CD4-positive, alpha-beta T cell treated with Interleukin-17A for 4 hours (primary cell): ENCODE data around the gene UMODL1.

Source experiments
- DNase-seq: peaks from one replicate; pipeline ENCODE4 v3.0.0-alpha.2; 2020; ENCODE audit warnings: mixed read lengths

Gene UMODL1

GRCh38 chr21:42117967-42118780 lies 47.1 kb downstream of the UMODL1 start:
- DNase-seq, result no peak

DNA sequence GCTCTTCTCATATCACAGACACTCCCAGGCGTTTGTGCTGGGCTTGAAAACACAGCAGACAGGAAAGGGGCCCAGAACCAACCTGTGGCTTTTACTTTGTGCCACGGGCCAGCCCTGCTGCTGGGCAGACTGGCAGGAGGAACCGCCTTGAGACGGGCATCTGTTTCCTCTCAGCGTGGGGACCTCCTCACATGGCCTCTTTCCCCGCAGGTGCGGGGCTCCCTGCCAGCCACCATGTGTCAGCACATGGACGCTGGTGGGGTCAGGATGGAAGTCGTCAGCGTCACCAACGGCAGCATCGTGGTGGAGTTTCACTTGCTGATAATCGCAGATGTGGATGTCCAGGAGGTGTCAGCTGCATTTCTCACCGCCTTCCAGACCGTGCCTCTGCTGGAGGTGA lies 47.8 kb downstream of the UMODL1 start:
- DNase-seq, result no peak

DNA sequence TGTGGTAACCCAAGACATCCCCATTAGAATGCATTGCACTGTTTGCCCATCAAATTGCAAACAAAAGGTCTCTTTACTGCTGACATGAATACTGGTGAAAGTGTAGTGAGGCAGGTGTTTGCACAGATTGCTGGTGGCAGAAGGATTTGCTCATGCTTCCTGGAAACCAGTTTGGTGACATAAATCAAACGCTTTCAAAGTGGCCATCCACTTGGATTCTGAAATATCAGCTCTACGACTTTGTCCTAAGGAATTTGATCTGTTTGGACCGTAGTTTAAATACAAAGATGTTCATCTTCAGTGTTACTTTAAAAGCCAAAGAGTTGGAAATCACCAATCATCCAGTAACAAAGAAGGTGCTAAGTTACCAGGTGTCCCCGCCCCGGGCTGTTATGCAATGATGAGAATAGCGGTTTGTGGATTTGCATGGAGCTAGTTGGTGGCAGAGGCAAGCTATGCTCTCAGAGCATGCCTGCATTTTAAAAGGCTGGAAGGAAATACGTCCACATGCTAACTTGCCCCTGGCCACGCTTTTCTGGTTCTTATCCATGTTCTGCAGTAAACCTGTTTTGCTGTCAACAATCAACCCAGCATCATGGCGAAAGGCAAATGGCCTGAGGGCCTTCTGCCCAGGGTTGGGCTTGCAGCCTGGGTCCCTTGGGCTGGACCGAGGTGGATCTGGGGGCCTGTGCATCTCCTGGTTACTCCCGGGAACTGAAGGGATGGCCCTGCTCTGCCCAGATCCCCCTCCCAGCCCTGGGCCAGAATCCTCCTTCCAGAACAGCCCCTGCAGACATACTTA lies 49.2 kb downstream of the UMODL1 start:
- DNase-seq, result no peak

- DNase-seq, result no peak
Measured at GRCh38 chr21:42120903-42121535, 49.9 kb downstream of the UMODL1 start.

DNA sequence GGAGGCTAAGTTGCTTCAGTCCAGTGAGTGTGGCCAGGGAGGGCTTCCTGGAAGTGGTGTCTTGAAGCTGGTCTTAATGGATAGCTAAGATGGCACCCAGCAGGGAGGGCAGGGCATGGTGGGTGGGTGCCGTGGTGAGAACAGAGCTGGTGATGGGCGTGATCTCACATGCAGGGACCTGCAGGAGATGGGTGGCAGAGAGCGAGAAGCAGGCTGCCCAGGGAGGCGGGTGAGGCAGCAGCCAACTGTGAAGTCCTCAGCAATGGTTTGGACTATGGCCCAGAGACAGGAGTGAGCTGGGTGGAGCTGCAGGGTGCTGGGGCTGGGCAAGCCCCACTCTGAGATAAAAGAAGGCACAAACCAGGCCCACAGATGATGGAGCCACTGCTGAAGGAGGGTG lies 50.7 kb downstream of the UMODL1 start:
- DNase-seq, result no peak

DNA sequence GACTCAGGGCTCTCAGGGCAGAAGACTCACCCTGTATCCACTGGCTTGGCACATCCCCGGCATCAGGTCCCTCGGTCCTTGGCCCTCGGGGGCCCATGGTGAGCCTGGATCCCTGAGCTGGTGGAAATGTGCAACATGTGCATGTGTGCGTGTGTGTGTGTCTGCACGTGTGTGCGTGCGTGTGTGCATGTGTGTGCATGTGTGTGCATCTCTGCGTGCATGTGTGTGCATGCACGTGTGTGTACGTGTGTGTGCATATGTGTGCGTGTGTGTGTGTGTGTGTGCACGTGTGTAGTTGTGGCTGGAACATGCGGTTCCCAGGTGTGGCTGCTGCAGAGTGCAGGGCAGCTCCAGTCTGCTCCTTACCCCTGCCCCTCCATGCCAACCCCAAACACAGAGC lies 51.3 kb downstream of the UMODL1 start:
- DNase-seq, result no peak

DNA sequence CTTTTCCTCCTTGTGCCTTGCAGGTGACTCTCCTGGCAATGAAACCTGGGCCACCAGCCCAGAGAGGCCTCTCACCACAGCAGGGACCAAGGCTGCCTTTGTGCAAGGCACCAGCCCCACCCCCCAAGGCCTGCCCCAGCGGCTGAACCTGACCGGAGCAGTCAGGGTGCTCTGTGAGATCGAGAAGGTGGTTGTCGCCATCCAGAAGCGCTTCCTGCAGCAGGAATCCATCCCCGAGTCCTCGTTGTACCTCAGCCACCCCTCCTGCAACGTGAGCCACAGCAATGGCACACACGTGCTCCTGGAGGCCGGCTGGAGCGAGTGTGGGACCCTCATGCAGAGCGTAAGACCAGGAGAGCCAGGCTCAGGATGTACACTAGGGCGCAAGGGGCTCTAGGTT lies 51.7 kb downstream of the UMODL1 start:
- no peak for DNase-seq

DNA sequence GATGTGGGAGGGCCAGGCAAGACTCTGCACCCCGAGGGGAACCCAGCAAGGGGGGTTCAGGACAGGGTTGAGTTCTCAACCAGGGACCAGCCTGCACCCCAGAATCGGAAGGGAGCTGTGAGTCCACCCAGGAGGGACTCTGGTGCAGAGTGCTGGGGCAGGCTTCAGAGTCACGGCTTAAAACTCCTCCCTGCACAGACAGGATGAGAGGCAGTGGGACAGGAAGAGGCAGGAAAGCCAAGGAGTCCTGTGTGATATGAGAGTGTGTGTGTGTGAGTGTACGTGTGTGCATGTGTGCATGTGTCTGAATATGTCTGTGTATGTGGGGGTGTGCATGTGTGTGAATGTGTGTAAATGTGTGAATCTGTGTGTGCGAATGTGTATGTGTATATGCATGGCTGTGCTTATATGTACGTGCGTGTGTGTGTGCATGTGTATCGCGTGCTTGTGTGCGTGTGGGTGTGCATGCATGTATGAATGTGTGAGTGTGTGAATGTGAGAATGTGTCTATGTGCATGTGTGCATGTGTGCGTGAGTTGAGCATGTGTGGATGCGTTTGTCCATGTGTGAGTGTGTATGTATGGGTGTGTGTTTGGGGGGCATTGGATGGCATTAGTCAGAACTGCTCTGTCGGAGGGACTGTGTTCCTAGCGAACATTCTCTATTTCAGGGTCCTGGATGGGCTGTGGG lies 52.2 kb downstream of the UMODL1 start:
- DNase-seq, result no peak

DNA sequence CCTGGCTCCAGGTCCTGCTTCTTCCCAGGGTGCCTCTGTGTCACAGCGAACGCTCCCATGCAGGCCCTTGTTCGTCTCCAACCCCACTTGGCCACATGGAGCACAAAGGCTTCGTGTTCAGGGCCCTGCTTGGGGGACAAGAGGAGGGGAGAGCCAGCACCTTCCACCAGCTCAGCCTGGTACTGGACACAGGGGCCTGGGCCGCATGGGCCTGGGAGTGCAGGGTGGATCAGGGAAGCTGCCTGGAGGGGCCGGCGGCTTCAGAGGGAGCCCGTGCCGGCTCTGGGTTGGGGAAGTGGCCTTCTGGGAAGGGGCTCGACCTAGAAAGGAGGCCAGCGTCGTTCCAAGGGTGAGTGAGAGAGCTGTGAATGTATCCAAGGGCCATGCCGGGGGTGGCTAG lies 53.0 kb downstream of the UMODL1 start:
- DNase-seq, result no peak

GRCh38 chr21:42124826-42125570 lies 53.9 kb downstream of the UMODL1 start:
- DNase-seq, result no peak

DNA sequence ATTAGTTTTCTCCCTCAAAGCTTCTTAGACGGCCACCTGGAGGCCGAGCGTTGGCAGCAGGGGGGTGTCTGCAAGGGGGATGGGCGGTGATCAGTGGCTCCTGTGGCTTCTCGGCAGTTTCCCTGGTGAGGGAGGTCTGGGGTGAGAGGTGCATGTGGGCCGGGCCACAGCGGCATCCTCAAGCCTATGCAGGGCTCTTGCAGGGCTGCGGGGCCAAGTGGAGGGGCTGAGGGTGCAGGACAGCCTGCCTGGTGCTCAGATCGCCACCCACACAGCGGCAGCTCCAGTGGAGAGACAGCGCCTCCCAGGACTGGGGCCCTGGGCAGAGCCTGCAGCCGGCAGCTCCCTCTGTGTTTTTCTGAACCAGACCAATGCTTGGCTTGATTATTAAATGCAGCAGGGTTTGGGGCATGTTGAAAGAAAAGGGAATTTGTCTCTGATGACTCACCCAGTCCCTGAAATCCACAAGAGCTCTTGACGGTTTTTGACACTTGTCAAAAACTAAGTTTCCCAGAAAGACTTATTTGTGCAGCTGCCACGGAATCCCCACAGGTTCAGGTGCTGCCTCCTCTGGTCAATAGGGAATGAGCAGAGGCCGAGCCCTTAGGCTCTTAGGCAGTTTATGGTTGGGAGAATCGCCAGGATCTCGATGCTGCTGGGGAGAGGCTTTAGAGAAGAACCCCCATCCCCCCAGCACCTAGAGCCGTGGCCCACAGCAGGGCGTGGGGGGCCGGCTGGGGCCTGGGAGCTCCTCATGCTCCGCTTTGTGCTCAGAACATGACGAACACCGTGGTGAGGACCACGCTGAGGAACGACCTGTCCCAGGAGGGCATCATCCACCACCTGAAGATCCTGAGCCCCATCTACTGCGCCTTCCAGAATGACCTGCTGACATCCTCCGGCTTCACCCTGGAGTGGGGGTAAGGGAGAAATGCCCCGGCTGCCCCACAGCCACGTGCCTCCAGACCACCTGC lies 54.7 kb downstream of the UMODL1 start:
- DNase-seq, result no peak

DNA sequence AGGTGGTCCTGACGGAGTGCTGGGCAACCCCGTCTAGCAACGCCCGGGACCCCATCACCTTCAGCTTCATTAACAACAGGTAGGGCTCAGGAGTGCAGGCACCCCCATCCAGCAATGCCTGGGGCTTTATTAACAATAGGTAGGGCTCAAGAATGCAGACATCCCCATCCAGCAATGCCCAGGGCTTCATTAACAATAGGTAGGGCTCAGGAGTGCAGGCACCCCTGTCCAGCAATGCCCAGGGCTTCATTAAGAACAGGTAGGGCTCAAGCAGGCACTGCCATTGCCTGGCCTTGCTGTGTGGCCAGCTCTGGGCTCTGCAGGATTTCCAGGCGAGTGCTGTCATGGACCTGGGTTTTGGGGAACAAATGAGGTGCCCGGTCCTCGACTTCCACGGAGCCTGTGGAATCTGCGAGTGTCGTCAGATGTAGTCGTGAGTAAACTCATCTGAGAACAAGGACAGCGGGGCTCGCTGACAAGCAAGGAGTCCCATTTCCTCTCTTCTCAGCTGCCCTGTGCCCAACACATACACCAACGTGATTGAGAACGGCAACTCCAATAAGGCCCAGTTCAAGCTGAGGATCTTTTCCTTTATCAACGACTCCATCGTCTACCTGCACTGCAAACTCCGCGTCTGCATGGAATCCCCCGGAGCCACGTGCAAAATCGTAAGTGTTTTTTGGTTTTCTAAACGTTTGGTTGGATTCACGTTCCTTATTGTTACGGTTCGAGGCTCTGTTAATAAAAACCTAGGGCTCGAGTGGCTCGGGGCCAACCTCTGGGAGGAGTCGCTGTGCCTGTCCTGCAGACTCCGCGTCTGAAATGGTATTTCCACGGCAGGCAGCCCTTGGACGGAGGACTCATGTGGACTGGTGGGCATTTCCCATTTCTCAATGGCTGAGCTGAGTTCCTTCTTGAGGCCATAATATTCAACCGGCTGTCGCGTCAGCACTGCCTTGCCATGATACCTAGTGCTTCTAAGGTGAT lies 56.3 kb downstream of the UMODL1 start:
- DNase-seq, result no peak

GRCh38 chr21:42129300-42130266 lies 58.5 kb downstream of the UMODL1 start:
- no peak for DNase-seq

DNA sequence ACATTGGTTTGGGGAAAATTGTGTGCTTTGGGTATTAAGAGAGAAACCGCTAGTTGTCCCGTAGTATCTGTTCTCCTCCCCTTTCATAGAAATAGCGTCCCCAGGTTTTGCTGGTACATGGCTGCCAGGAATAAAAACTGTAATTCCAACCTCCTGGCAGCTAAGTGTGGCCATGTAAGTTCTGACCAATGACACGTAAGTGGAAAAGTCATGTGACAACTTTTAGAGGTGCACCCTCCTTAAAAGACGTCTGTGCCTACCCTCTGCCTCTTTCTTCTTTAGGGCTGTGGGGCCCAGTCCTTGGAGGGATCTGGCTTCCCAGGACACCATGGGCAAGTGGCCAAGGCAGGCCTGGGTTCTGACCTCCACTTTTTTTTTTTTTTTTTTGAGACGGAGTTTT lies 59.3 kb downstream of the UMODL1 start:
- DNase-seq, result no peak

DNA sequence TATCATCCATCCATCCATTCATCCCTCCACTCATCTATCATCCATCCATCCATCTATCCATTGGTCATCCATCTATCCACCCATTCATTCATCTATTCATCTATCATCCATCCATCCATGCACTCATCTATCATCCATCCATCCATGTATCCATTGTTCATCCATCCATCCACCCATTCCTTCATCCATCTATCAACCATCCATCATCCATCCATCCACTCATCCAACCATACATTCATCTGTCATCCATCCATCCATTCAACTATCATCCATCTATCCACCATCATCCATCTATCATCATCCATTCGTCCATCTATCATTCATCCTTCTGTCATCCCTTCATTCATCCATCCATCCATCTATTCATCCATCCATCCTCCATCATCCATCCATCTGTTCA lies 61.1 kb downstream of the UMODL1 start:
- DNase-seq, result no peak

DNA sequence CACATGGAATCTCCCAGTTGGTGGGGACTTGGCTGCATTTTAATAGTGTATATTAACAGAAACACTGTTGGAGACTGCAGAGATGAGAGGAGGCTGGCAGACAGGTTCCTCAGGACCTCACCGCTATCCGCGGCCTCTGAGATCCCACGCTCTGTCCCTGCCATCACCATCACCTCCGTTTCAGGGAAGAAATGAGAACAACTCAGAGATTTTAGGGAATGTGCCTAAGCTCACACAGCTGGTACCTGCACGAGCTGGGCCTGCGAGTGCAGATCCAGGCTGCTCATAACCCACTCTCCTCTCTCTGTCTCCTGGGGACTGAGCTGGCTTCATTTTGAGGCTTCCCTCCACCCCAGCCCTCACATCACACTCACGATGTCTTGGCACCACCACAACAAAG lies 62.0 kb downstream of the UMODL1 start:
- DNase-seq, result no peak

DNA sequence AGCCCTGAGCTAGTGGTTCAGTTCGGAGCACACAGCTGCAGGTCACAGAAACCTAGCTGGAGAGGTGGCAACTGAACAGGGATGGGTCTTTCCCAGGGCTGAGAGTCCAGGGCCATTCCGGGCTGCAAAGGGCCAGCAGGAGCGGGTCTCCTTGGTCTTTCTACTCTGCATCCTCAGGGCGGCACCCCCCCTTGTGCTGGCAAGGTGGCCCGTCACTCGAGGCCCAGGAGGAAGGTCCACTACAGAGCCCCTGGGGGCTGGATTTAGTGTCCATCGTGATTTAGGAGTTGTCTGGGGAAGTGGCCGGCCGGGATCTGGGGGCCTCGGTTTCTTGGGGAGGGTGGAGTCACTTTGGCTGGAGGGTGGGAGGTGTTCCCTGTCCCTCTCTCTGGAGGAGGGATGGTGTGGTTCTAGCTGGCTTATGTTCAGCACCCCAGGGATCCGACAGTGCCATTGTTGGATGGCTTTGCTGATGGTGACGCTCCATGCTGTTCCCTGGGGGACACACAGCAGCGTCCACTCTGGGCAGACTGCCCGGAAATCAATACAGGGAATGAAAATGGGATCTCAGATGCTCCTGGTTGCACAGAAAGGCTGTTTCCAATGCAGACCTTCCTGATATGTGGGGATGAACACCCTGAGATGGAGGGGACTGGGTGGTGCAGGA lies 64.4 kb downstream of the UMODL1 start:
- DNase-seq, result no peak
